ENCODE measurements around the gene BTBD16.

The BTBD16 gene

GRCh38 chr10:122294511-122295450 lies 23.7 kb downstream of the BTBD16 start:
- no peak for DNase-seq (ENCODE audit: low read depth)

- no peak for DNase-seq (ENCODE audit: low read depth)
These were observed 24.3 kb downstream of the BTBD16 start for GRCh38 chr10:122295451-122295809.

- DNase-seq (ENCODE audit: low read depth): no peak
These were observed 25.4 kb downstream of the BTBD16 start for GRCh38 chr10:122296363-122297120.

- no peak for DNase-seq (ENCODE audit: low read depth)
These were observed 26.5 kb downstream of the BTBD16 start for GRCh38 chr10:122297583-122297982.

- DNase-seq (ENCODE audit: low read depth): no peak
These were observed 27.1 kb downstream of the BTBD16 start for GRCh38 chr10:122298206-122298597.

- DNase-seq (ENCODE audit: low read depth): peak; percentile 34
These were observed 27.7 kb downstream of the BTBD16 start for GRCh38 chr10:122298598-122299301.

GRCh38 chr10:122299423-122300075 lies 28.5 kb downstream of the BTBD16 start:
- no peak for DNase-seq (ENCODE audit: low read depth)

- no peak for DNase-seq (ENCODE audit: low read depth)
These were observed 30.1 kb downstream of the BTBD16 start for GRCh38 chr10:122301055-122301810.

GRCh38 chr10:122301811-122302115 lies 30.7 kb downstream of the BTBD16 start:
- DNase-seq (ENCODE audit: low read depth): no peak

GRCh38 chr10:122302315-122302714 lies 31.2 kb downstream of the BTBD16 start:
- DNase-seq (ENCODE audit: low read depth): no peak

- DNase-seq (ENCODE audit: low read depth): no peak
These were observed 32.4 kb downstream of the BTBD16 start for GRCh38 chr10:122303271-122304053.

GRCh38 chr10:122304054-122304579 lies 33.0 kb downstream of the BTBD16 start:
- no peak for DNase-seq (ENCODE audit: low read depth)

- no peak for DNase-seq (ENCODE audit: low read depth)
These were observed 35.2 kb downstream of the BTBD16 start for GRCh38 chr10:122306282-122306681.

- no peak for DNase-seq (ENCODE audit: low read depth)
These were observed 35.6 kb downstream of the BTBD16 start for GRCh38 chr10:122306744-122307143.

- no peak for DNase-seq (ENCODE audit: low read depth)
These were observed 36.7 kb downstream of the BTBD16 start for GRCh38 chr10:122307669-122308416.

GRCh38 chr10:122308417-122309141 lies 37.5 kb downstream of the BTBD16 start:
- DNase-seq (ENCODE audit: low read depth): no peak

GRCh38 chr10:122310311-122311050 lies 39.4 kb downstream of the BTBD16 start:
- no peak for DNase-seq (ENCODE audit: low read depth)

- DNase-seq (ENCODE audit: low read depth): no peak
These were observed 39.9 kb downstream of the BTBD16 start for GRCh38 chr10:122311051-122311410.

Measured in activated T-helper 1 cell treated with Interleukin-2 at 50 U/mL for 16 hours (primary cell).